IMR-90 (cell line): ENCODE measurements around the gene FBLN1. TPM values are rescaled to one million over a fixed set of nuclear protein-coding genes. Genes with fewer than 3 reads are reported as not detected.

Experiments
- ATAC-seq: fragments of 200-7000 bp; cut with Tn5 transposase; 2 replicates; pipeline ENCODE4 v1.9.1; 2020; ENCODE audit warnings: low read depth, mild to moderate bottlenecking, moderate library complexity
- BruUV-seq: library from RNA; stranded (reverse); fragments of 400-500 nt; replicated peaks from 2 replicates; lab custom pipeline; 2021; lab: Mats Ljungman, UMichigan
- CTCF ChIA-PET: fragments of 300-600 bp; formaldehyde crosslinking; extraction: SDS; loops from one replicate; lab custom pipeline; 2021; ENCODE audit warnings: antibody characterized with exemption; lab: Yijun Ruan, JAX
- POLR2A ChIA-PET: fragments of 300-600 bp; sonication (Branson Sonifier 250); formaldehyde crosslinking; loops from one replicate; lab custom pipeline; 2022; ENCODE audit warnings: antibody characterized with exemption; ENCODE audit not compliant: unreplicated experiment; lab: Charles Lee
- DNase-seq: peaks from one replicate; pipeline ENCODE4 v3.0.0; 2013
- H2AFZ ChIP-seq: replicated peaks from 2 replicates; pipeline ENCODE3; 2013; ENCODE audit warnings: low read length, mild to moderate bottlenecking; ENCODE audit not compliant: poor library complexity
- H2AK5ac ChIP-seq: 2 replicates; pipeline ENCODE4 v1.6.1; 2013; ENCODE audit warnings: low read depth, low read length, inconsistent platforms
- H2AK9ac ChIP-seq: replicated peaks from 2 replicates; pipeline ENCODE3; 2013; ENCODE audit warnings: mild to moderate bottlenecking, low read depth, low read length, moderate library complexity; ENCODE audit not compliant: poor library complexity
- H2BK120ac ChIP-seq: 2 replicates; pipeline ENCODE4 v1.6.1; 2013; ENCODE audit warnings: low read depth, low read length, inconsistent platforms
- H2BK15ac ChIP-seq: 3 replicates; pipeline ENCODE4 v1.6.1; 2013; ENCODE audit warnings: low read depth, low read length, inconsistent platforms
- H2BK20ac ChIP-seq: 2 replicates; pipeline ENCODE4 v1.6.1; 2013; ENCODE audit warnings: low read depth, mild to moderate bottlenecking, inconsistent platforms, low read length, moderate library complexity
- H2BK5ac ChIP-seq: 2 replicates; pipeline ENCODE4 v1.6.1; 2013; ENCODE audit warnings: mild to moderate bottlenecking, low read depth, low read length, inconsistent platforms; ENCODE audit not compliant: poor library complexity, severe bottlenecking
- H3K14ac ChIP-seq: replicated peaks from 2 replicates; pipeline ENCODE4 v1.6.1; 2013; ENCODE audit warnings: low read depth, low read length, inconsistent platforms
- H3K18ac ChIP-seq: 2 replicates; pipeline ENCODE4 v1.6.1; 2013; ENCODE audit warnings: low read depth, low read length, control low read depth
- H3K23ac ChIP-seq: 2 replicates; pipeline ENCODE4 v1.6.1; 2013; ENCODE audit warnings: low read depth, low read length, inconsistent platforms
- H3K27ac ChIP-seq: 2 replicates; pipeline ENCODE4 v1.5.1; 2013; ENCODE audit warnings: mild to moderate bottlenecking, control low read depth, low read length; ENCODE audit not compliant: insufficient read depth
- H3K27me3 ChIP-seq: 2 replicates; pipeline ENCODE4 v1.6.1; 2013; ENCODE audit warnings: low read length; ENCODE audit not compliant: control insufficient read depth, insufficient read depth
- H3K36me3 ChIP-seq: 2 replicates; pipeline ENCODE4 v1.6.1; 2013; ENCODE audit warnings: low read length, mixed read lengths; ENCODE audit not compliant: control insufficient read depth, insufficient read depth
- H3K4ac ChIP-seq: 2 replicates; pipeline ENCODE4 v1.6.1; 2013; ENCODE audit warnings: low read depth, low read length, inconsistent platforms
- H3K4me1 ChIP-seq: 2 replicates; pipeline ENCODE4 v1.6.1; 2013; ENCODE audit warnings: low read length, mixed read lengths; ENCODE audit not compliant: control insufficient read depth, insufficient read depth
- H3K4me2 ChIP-seq: 2 replicates; pipeline ENCODE4 v1.6.1; 2013; ENCODE audit warnings: low read depth, mild to moderate bottlenecking, control low read depth, low read length, moderate library complexity
- H3K4me3 ChIP-seq: 2 replicates; pipeline ENCODE4 v1.5.1; 2013; ENCODE audit warnings: low read depth, mild to moderate bottlenecking, control low read depth, low read length, moderate library complexity; ENCODE audit not compliant: insufficient read depth
- H3K56ac ChIP-seq: 2 replicates; pipeline ENCODE4 v1.6.1; 2013; ENCODE audit warnings: low read length, inconsistent platforms; ENCODE audit not compliant: insufficient read depth; ENCODE audit errors: extremely low read depth
- H3K79me1 ChIP-seq, 2 experiments: 2 replicates each; pipeline ENCODE4 v1.6.1; 2013; ENCODE audit warnings: low read length in 2 of 2, inconsistent platforms in 1 of 2, low read depth in 1 of 2
- H3K9ac ChIP-seq: 2 replicates; pipeline ENCODE4 v1.6.1; 2013; ENCODE audit warnings: low read depth, low read length, control low read depth
- H3K9me1 ChIP-seq: 2 replicates; pipeline ENCODE4 v1.6.1; 2013; ENCODE audit warnings: low read length, inconsistent platforms; ENCODE audit not compliant: insufficient read depth
- H3K9me3 ChIP-seq: 2 replicates; pipeline ENCODE4 v1.6.1; 2013; ENCODE audit warnings: low read length; ENCODE audit not compliant: control insufficient read depth, insufficient read depth
- H4K20me1 ChIP-seq: 2 replicates; pipeline ENCODE4 v1.6.1; 2013; ENCODE audit warnings: low read length, inconsistent platforms; ENCODE audit not compliant: insufficient read depth
- H4K5ac ChIP-seq: 2 replicates; pipeline ENCODE4 v1.6.1; 2013; ENCODE audit warnings: mild to moderate bottlenecking, low read depth, low read length, control low read depth
- H4K8ac ChIP-seq, 2 experiments: 2 replicates each; pipeline ENCODE4 v1.6.1; 2013; ENCODE audit warnings: low read depth in 2 of 2, low read length in 2 of 2, control low read depth in 1 of 2, inconsistent platforms in 1 of 2
- H4K91ac ChIP-seq: 2 replicates; pipeline ENCODE4 v1.6.1; 2013; ENCODE audit warnings: low read depth, low read length, inconsistent platforms; ENCODE audit not compliant: insufficient read depth
- BHLHE40 ChIP-seq: fragments of 150-350 bp; IDR thresholded peaks from 2 replicates; pipeline ENCODE4 v1.6.1; 2016; ENCODE audit warnings: mild to moderate bottlenecking, low read depth, low read length
- ELK1 ChIP-seq: fragments of 150-350 bp; IDR thresholded peaks from 2 replicates; pipeline ENCODE4 v1.6.1; 2016; ENCODE audit warnings: low read depth, mild to moderate bottlenecking, low read length, moderate library complexity, borderline replicate concordance
- MAFK ChIP-seq: IDR thresholded peaks from 2 replicates; pipeline ENCODE4 v1.6.1; 2012; ENCODE audit warnings: low read depth, low read length, improper control_type of control experiment
- MXI1 ChIP-seq: IDR thresholded peaks from 2 replicates; pipeline ENCODE4 v1.6.1; 2012; ENCODE audit warnings: low read depth, mild to moderate bottlenecking, low read length, moderate library complexity, borderline replicate concordance
- POLR2A ChIP-seq: IDR thresholded peaks from 2 replicates; pipeline ENCODE4 v1.6.1; 2012; ENCODE audit warnings: mild to moderate bottlenecking, low read depth, low read length
- RCOR1 ChIP-seq: IDR thresholded peaks from 2 replicates; pipeline ENCODE4 v1.6.1; 2012; ENCODE audit warnings: mild to moderate bottlenecking, low read length, improper control_type of control experiment; ENCODE audit not compliant: insufficient replicate concordance
- RFX5 ChIP-seq: IDR thresholded peaks from 2 replicates; pipeline ENCODE4 v1.8.0; 2012; ENCODE audit warnings: low read depth, mild to moderate bottlenecking, low read length, moderate library complexity
- WGBS, 2 experiments: methylation state at CpG; one replicate each; pipeline versions ENCODE4 v1.1.5 to v1.1.7; 2013; ENCODE audit warnings: missing lambda C conversion rate in 2 of 2; ENCODE audit not compliant: insufficient read length in 1 of 2; ENCODE audit errors: extremely low coverage in 2 of 2; 5-methylcytosine and 5-hydroxymethylcytosine counted together
- dilution Hi-C: fragments of 300-500 bp; cut with HindIII; formaldehyde crosslinking; loops from one replicate; pipeline ENCODE4 v1.14.3; 2018; ENCODE audit warnings: low sequenced_read_pairs; ENCODE audit not compliant: unreplicated experiment
- in situ Hi-C: fragments of 300-500 bp; cut with MboI; formaldehyde crosslinking; loops from 3 replicates; pipeline ENCODE4 v1.14.3; 2019; ENCODE audit warnings: low sequenced_read_pairs, inconsistent platforms, mixed read lengths
- intact Hi-C: fragments of 100-400 bp; cut with micrococcal nuclease; formaldehyde crosslinking; loops from 2 replicates; pipeline ENCODE4 v1.10.0; 2022
- polyA plus RNA-seq, 3 experiments: library from polyadenylated mRNA; depleted of rRNA; stranded (reverse); fragments of >200 nt; gene quantifications; 2 replicates each; pipeline ENCODE4 v1.2.3, GENCODE V29; 2012; ENCODE audit warnings: low replicate concordance in 1 of 3
- total RNA-seq: library from RNA; depleted of rRNA; stranded (reverse); fragments of >200 nt; gene quantifications from 2 replicates; pipeline ENCODE4 v1.2.3, GENCODE V29; 2012

The FBLN1 gene
- total and polyA plus RNA-seq, 2 of the 4 experiments (the other 2 are of a cell fraction) = 11.3 to 87.9 TPM

DNA sequence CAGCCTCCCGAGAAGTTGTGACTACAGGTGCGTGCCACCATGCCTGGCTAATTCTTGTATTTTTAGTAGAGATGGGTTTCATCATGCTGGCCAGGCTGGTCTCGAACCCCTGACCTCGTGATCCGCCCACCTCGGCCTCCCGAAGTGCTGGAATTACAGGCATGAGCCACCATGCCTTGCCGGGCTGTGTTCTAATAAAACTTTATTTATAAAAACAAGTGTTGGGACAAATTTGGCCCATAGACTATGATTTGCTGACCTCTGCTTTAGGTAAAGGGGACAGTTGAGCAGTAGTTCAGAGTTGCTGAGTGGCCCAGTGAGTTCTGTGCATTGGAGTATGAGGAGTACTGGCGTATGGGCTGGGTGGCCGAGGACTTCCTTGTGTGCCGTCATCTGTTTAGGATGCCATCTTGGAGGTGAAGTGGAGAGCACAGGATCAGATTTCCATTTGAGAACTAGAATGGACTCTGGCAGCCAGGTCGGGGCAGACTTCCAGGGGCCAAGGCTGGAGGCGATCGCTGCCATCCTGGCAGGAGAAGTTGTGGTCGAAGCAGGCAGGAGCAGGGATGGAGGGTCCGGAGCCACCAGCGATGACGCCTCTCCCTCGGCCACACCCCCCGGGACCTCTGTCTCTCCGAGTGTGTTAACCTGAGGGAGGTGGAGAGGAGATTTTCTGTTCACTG lies 43.8 kb downstream of the FBLN1 start:
- Histone ChIP-seq H3K4ac (no peak overlapping the region), H3K4me2 (no peak overlapping the region), H3K27ac (no peak overlapping the region), H4K8ac (no peak overlapping the region), H2BK20ac (no peak overlapping the region), H2BK15ac (no peak overlapping the region), H3K18ac (no peak overlapping the region), H2BK120ac (no peak overlapping the region), H4K5ac (no peak overlapping the region), H3K9ac (no peak overlapping the region), H3K4me1 (peaks cover 29% of the 10 kb centered on the region), H3K23ac (no peak overlapping the region), H2AK5ac (no peak overlapping the region), H3K9me3 (no peaks in the 10 kb centered on the region), H2AK9ac (no peak overlapping the region), H3K36me3 (peaks cover 84% of the 10 kb centered on the region), H4K20me1 (no peaks in the 10 kb centered on the region), H3K4me3 (no peak overlapping the region), H2BK5ac (no peak overlapping the region), H3K9me1 (peaks cover 29% of the 10 kb centered on the region), H3K27me3 (no peaks in the 10 kb centered on the region), H3K56ac (no peak overlapping the region), H4K91ac (no peak overlapping the region), H3K79me1 (peaks cover 0 to 19% of the 10 kb centered on the region in 2 experiments; a peak in 2 of 4 replicates), H3K14ac (no peak overlapping the region), H2AFZ (no peak overlapping the region)
- in situ Hi-C loops = no loop called here
- no TSS peak for BruUV-seq
- intact Hi-C loops = no loop called here
- ChIA-PET CTCF (no interaction called here), POLR2A (no interaction called here)
- TF ChIP-seq BHLHE40 = no peak
- TF ChIP-seq MAFK = no peak
- no peak for TF ChIP-seq RFX5
- no peak for TF ChIP-seq MXI1
- no peak for TF ChIP-seq POLR2A
- TF ChIP-seq RCOR1 = no peak
- no peak for TF ChIP-seq ELK1
- ATAC-seq (no peak), DNase-seq (no peak)
- 98% methylated on average over 4 of the region's 21 CpGs; no CpG with 5 or more reads in 1 of the 2 experiments for WGBS, 2 experiments
- dilution Hi-C loops = no loop called here
